HCT116 (cell line): ENCODE data around the gene CNTN4.

Source experiments
- CTCF ChIP-seq, 3 experiments: fragments of 200-600 bp in 1 of 3; sonication (generic) in 1 of 3; IDR thresholded peaks in 2 of 3; conservative IDR thresholded peaks in 1 of 3; 2 replicates each; pipeline ENCODE4 v1.5.1; 2012 to 2017; ENCODE audit warnings: low read depth in 2 of 3, low read length in 2 of 3, antibody characterized with exemption in 1 of 3, borderline replicate concordance in 1 of 3, control low read depth in 1 of 3, mild to moderate bottlenecking in 1 of 3, mixed read lengths in 1 of 3, mixed run types in 1 of 3, moderate library complexity in 1 of 3; ENCODE audit not compliant: insufficient read depth in 1 of 3
- POLR2A ChIP-seq: IDR thresholded peaks from 2 replicates; pipeline ENCODE4 v1.7.0; 2011; ENCODE audit warnings: borderline replicate concordance; ENCODE audit not compliant: insufficient read depth, insufficient read length; ENCODE audit errors: extremely low read depth
- POLR2AphosphoS5 ChIP-seq: IDR thresholded peaks from 2 replicates; pipeline ENCODE4 v1.6.1; 2011; ENCODE audit warnings: mild to moderate bottlenecking, low read depth, low read length, moderate library complexity
- SIN3A ChIP-seq: IDR thresholded peaks from 2 replicates; pipeline ENCODE4 v1.6.1; 2012; ENCODE audit warnings: low read depth
- SP1 ChIP-seq: IDR thresholded peaks from 2 replicates; pipeline ENCODE4 v1.6.1; 2012; ENCODE audit warnings: low read depth
- TCF7L2 ChIP-seq: IDR thresholded peaks from 2 replicates; pipeline ENCODE4 v1.7.0; 2011; ENCODE audit warnings: borderline replicate concordance, inconsistent platforms; ENCODE audit not compliant: insufficient read depth, insufficient read length; ENCODE audit errors: extremely low read depth
- YY1 ChIP-seq: IDR thresholded peaks from 2 replicates; pipeline ENCODE4 v1.6.1; 2011; ENCODE audit warnings: low read length, low read depth, moderate library complexity, mild to moderate bottlenecking; ENCODE audit not compliant: insufficient replicate concordance; ENCODE audit errors: extremely low read depth
- ZBTB33 ChIP-seq: IDR thresholded peaks from 2 replicates; pipeline ENCODE4 v1.6.1; 2011; ENCODE audit warnings: mild to moderate bottlenecking, low read length, moderate library complexity; ENCODE audit not compliant: insufficient replicate concordance; ENCODE audit errors: extremely low read depth

- TF ChIP-seq SIN3A (no peak), POLR2AphosphoS5 (no peak), SP1 (no peak), CTCF (IDR thresholded peaks at IDR 0.05 in 2 of 3, conservative IDR thresholded peaks at IDR 0.05 in 1 of 3; ENCODE audit: borderline replicate concordance in 1 of 3, insufficient read depth in 1 of 3, low read depth in 2 of 3, low read length in 2 of 3) (no peak), ZBTB33 (no peak), TCF7L2 (no peak), YY1 (no peak), POLR2A (no peak)
These were observed 775.3 kb downstream of the CNTN4 start for GRCh38 chr3:2873986-2874385.
